ENCODE results near the gene TRIM67. TPM values are rescaled to one million over a fixed set of nuclear protein-coding genes. Genes with fewer than 3 reads are reported as not detected.

The TRIM67 gene
- total RNA-seq, 1 experiment from 2014 or later = 0.06 TPM

GRCh38 chr1:231181271-231181670 is 19.4 kb downstream of the TRIM67 start:
- POLR2A ChIA-PET (ENCODE audit: low non-redundant PET) = interaction anchor here (0.6 kb wide), 1 partner anchor 87 kb away, joined by 8 read pairs; no protein-coding TSS in a partner anchor
- TF ChIP-seq, protein P1, sequence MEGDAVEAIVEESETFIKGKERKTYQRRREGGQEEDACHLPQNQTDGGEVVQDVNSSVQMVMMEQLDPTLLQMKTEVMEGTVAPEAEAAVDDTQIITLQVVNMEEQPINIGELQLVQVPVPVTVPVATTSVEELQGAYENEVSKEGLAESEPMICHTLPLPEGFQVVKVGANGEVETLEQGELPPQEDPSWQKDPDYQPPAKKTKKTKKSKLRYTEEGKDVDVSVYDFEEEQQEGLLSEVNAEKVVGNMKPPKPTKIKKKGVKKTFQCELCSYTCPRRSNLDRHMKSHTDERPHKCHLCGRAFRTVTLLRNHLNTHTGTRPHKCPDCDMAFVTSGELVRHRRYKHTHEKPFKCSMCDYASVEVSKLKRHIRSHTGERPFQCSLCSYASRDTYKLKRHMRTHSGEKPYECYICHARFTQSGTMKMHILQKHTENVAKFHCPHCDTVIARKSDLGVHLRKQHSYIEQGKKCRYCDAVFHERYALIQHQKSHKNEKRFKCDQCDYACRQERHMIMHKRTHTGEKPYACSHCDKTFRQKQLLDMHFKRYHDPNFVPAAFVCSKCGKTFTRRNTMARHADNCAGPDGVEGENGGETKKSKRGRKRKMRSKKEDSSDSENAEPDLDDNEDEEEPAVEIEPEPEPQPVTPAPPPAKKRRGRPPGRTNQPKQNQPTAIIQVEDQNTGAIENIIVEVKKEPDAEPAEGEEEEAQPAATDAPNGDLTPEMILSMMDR (conservative IDR thresholded peaks at IDR 0.05; ENCODE audit: low read depth, low read length) = no peak
- no peak for TF ChIP-seq EZH2 (IDR thresholded peaks at IDR 0.05; ENCODE audit: borderline replicate concordance, low read depth, low read length, poor library complexity, severe bottlenecking)
- no peak overlapping the region for H3K27ac ChIP-seq (ENCODE audit: low read depth, low read length, poor library complexity, severe bottlenecking)
- no peaks in the 10 kb centered on the region for H3K36me3 ChIP-seq (ENCODE audit: insufficient read depth, low read length, poor library complexity, severe bottlenecking)
- CTCF ChIA-PET = no interaction called here
- DNase-seq (ENCODE audit: low spot score) = no peak
- intact Hi-C loops (cut with micrococcal nuclease; ENCODE audit: unreplicated experiment) = no loop called here
- H3K4me3 ChIP-seq (ENCODE audit: low read depth, low read length, poor library complexity, severe bottlenecking) = no peak overlapping the region
- H3K4me1 ChIP-seq (ENCODE audit: insufficient read depth, low read length, poor library complexity, severe bottlenecking) = no peaks in the 10 kb centered on the region
- H3K9me3 ChIP-seq (ENCODE audit: low read depth, low read length, poor library complexity, severe bottlenecking) = no peaks in the 10 kb centered on the region
- BruUV-seq (replicated peaks) = no TSS peak
- H3K27me3 ChIP-seq (replicated peaks; ENCODE audit: insufficient read depth, low read depth, low read length, poor library complexity) = peaks cover 89% of the 10 kb centered on the region

DNA sequence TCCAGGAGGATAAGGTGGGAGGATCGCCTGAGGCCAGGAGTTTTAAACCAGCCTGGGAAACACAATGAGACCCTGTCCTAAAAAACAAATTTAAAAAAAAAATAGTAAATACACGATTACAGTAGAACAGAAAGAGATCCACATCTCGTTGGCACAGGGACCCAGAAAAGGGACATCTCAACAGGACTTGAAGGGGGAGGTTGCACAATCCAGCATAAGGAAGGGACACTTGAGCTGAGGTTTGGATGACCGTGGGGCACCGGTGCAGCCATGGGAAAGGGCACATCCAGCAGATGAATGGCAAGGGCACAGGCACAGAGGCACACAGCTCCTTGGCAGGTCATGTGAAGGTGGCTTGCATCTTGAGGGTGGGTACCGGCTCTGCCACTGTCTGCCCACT is 20.5 kb downstream of the TRIM67 start:
- TF ChIP-seq, protein P1 (conservative IDR thresholded peaks at IDR 0.05; ENCODE audit: low read depth, low read length) = no peak
- no peak for TF ChIP-seq EZH2 (IDR thresholded peaks at IDR 0.05; ENCODE audit: borderline replicate concordance, low read depth, low read length, poor library complexity, severe bottlenecking)
- intact Hi-C loops (cut with micrococcal nuclease; ENCODE audit: unreplicated experiment) = no loop called here
- H3K4me3 ChIP-seq (ENCODE audit: low read depth, low read length, poor library complexity, severe bottlenecking) = no peak overlapping the region
- BruUV-seq (replicated peaks) = no TSS peak
- H3K27ac ChIP-seq (ENCODE audit: low read depth, low read length, poor library complexity, severe bottlenecking) = no peak overlapping the region
- no peaks in the 10 kb centered on the region for H3K4me1 ChIP-seq (ENCODE audit: insufficient read depth, low read length, poor library complexity, severe bottlenecking)
- no peak for DNase-seq (ENCODE audit: low spot score)
- ChIA-PET POLR2A (ENCODE audit: low non-redundant PET) (no interaction called here), CTCF (no interaction called here)
- peaks cover 85% of the 10 kb centered on the region for H3K27me3 ChIP-seq (replicated peaks; ENCODE audit: insufficient read depth, low read depth, low read length, poor library complexity)
- H3K36me3 ChIP-seq (ENCODE audit: insufficient read depth, low read length, poor library complexity, severe bottlenecking) = no peaks in the 10 kb centered on the region
- H3K9me3 ChIP-seq (ENCODE audit: low read depth, low read length, poor library complexity, severe bottlenecking) = no peaks in the 10 kb centered on the region

DNA sequence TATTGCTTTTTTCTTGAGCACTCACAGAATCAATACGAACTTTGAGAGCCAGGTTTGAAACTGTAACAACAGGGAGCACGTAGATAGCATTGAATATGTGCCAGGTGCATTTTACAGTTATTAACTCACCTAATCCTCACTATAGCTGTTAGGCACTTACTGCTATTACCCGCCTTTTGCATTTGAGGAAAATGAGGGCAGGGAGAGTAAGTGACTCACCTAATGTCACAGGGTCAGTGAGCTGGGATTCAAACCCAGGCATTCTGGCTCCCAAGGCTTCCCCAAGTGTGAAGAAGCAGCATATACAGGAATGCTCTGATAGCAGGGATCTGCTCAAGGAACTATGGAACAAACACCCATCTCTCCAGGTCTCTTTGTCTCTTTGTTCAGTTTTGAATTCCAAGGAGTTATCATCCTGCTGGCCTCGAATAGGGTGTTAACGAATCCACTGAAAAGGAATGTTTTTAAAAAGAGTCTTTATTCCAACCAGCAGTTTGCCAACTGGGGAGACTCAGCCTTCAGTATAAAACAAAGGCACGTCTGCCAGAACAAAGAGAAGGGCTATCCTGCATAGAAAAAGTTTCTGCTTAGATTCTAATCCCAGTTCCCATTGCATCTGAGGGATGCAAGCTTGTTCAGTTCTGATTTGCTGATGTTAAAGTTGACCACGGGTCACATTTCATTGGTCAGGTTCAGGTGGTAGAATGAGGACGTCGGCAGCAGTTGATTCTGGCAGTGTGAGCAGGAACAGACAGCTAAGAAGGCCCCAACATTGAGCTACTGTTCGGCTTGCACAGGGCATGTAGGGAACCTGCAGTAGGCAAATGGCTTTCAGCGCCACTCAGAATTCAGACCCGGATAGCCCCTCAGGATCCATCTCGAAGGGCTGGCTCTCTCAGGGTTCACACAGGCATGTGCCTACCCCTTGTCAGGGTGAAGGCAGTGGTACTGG is 22.1 kb downstream of the TRIM67 start:
- BruUV-seq (replicated peaks) = no TSS peak
- Histone ChIP-seq H3K9me3 (ENCODE audit: low read depth, low read length, poor library complexity, severe bottlenecking) (no peaks in the 10 kb centered on the region), H3K4me3 (ENCODE audit: low read depth, low read length, poor library complexity, severe bottlenecking) (no peak overlapping the region), H3K36me3 (ENCODE audit: insufficient read depth, low read length, poor library complexity, severe bottlenecking) (no peaks in the 10 kb centered on the region), H3K27me3 (replicated peaks; ENCODE audit: insufficient read depth, low read depth, low read length, poor library complexity) (peaks cover 71% of the 10 kb centered on the region), H3K4me1 (ENCODE audit: insufficient read depth, low read length, poor library complexity, severe bottlenecking) (no peaks in the 10 kb centered on the region), H3K27ac (ENCODE audit: low read depth, low read length, poor library complexity, severe bottlenecking) (no peak overlapping the region)
- DNase-seq (ENCODE audit: low spot score) = no peak
- CTCF ChIA-PET = no interaction called here
- TF ChIP-seq EZH2 (IDR thresholded peaks at IDR 0.05; ENCODE audit: borderline replicate concordance, low read depth, low read length, poor library complexity, severe bottlenecking) = no peak
- TF ChIP-seq, protein P1 (conservative IDR thresholded peaks at IDR 0.05; ENCODE audit: low read depth, low read length) = no peak
- POLR2A ChIA-PET (ENCODE audit: low non-redundant PET) = no interaction called here
- intact Hi-C loops (cut with micrococcal nuclease; ENCODE audit: unreplicated experiment) = no loop called here

Measured in A673 (cell line).